Trophoblast cell (in vitro differentiated cells and primary cell): Measurements from ENCODE around the gene HOXA7. TPM values are rescaled to one million over a fixed set of nuclear protein-coding genes. Genes with fewer than 3 reads are reported as not detected.
A peak's percentile ranks its signal among the peaks of the same experiment; 100 is the strongest.

Source experiments
- DNase-seq, 2 donors: peaks; one replicate each; pipeline ENCODE4 v3.0.0-alpha.2; 2016
- H2AFZ ChIP-seq: 2 replicates; pipeline ENCODE4 v1.6.1; 2013; ENCODE audit warnings: low read length, moderate library complexity, mild to moderate bottlenecking; ENCODE audit not compliant: insufficient read depth, poor library complexity
- H2AK5ac ChIP-seq: 2 replicates; pipeline ENCODE4 v1.6.1; 2013; ENCODE audit warnings: mild to moderate bottlenecking, low read length
- H2BK120ac ChIP-seq: 2 replicates; pipeline ENCODE4 v1.6.1; 2013; ENCODE audit warnings: low read length, mild to moderate bottlenecking, moderate library complexity; ENCODE audit not compliant: insufficient read depth, poor library complexity
- H2BK12ac ChIP-seq: 2 replicates; pipeline ENCODE4 v1.6.1; 2013; ENCODE audit warnings: mild to moderate bottlenecking, low read length, moderate library complexity
- H2BK5ac ChIP-seq: 2 replicates; pipeline ENCODE4 v1.6.1; 2013; ENCODE audit warnings: low read length, low read depth, moderate library complexity, mild to moderate bottlenecking; ENCODE audit not compliant: poor library complexity
- H3K14ac ChIP-seq: 2 replicates; pipeline ENCODE4 v1.6.1; 2013; ENCODE audit warnings: mild to moderate bottlenecking, low read length
- H3K18ac ChIP-seq: 2 replicates; pipeline ENCODE4 v1.6.1; 2013; ENCODE audit warnings: mild to moderate bottlenecking, low read length
- H3K23ac ChIP-seq: 2 replicates; pipeline ENCODE4 v1.6.1; 2013; ENCODE audit warnings: low read length
- H3K27ac ChIP-seq: 2 replicates; pipeline ENCODE4 v1.5.1; 2013; ENCODE audit warnings: low read depth, mild to moderate bottlenecking, inconsistent platforms, low read length, moderate library complexity
- H3K27me3 ChIP-seq: 2 replicates; pipeline ENCODE4 v1.6.1; 2013; ENCODE audit warnings: inconsistent platforms, mild to moderate bottlenecking, low read length, moderate library complexity; ENCODE audit not compliant: insufficient read depth
- H3K36me3 ChIP-seq, 2 experiments: 1 replicate in 1 of 2; 2 replicates in 1 of 2; pipeline ENCODE4 v1.6.1; 2013; ENCODE audit warnings: low read length in 2 of 2, mild to moderate bottlenecking in 2 of 2, moderate library complexity in 1 of 2; ENCODE audit not compliant: insufficient read depth in 2 of 2, control insufficient read depth in 1 of 2
- H3K4ac ChIP-seq: 2 replicates; pipeline ENCODE4 v1.6.1; 2013; ENCODE audit warnings: low read depth, mild to moderate bottlenecking, low read length, moderate library complexity
- H3K4me1 ChIP-seq, 2 experiments: 1 replicate in 1 of 2; 2 replicates in 1 of 2; pipeline ENCODE4 v1.6.1; 2013; ENCODE audit warnings: low read length in 2 of 2, mild to moderate bottlenecking in 2 of 2, moderate library complexity in 1 of 2; ENCODE audit not compliant: insufficient read depth in 2 of 2, control insufficient read depth in 1 of 2
- H3K4me2 ChIP-seq: 2 replicates; pipeline ENCODE4 v1.6.1; 2013; ENCODE audit warnings: inconsistent platforms, mild to moderate bottlenecking, low read length, moderate library complexity
- H3K4me3 ChIP-seq: 2 replicates; pipeline ENCODE4 v1.5.1; 2013; ENCODE audit warnings: mild to moderate bottlenecking, low read depth, low read length, inconsistent platforms
- H3K79me1 ChIP-seq: one replicate; pipeline ENCODE4 v1.6.1; 2013; ENCODE audit warnings: low read length
- H3K79me2 ChIP-seq: 2 replicates; pipeline ENCODE4 v1.6.1; 2013; ENCODE audit warnings: low read length, mild to moderate bottlenecking; ENCODE audit not compliant: control insufficient read depth, insufficient read depth, poor library complexity
- H3K9ac ChIP-seq: 2 replicates; pipeline ENCODE4 v1.6.1; 2013; ENCODE audit warnings: mild to moderate bottlenecking, low read length
- H3K9me3 ChIP-seq: 2 replicates; pipeline ENCODE4 v1.6.1; 2013; ENCODE audit warnings: low read depth, mild to moderate bottlenecking, control low read depth, inconsistent platforms, low read length; ENCODE audit not compliant: insufficient read depth
- H4K12ac ChIP-seq: 2 replicates; pipeline ENCODE4 v1.6.1; 2013; ENCODE audit warnings: low read depth, mild to moderate bottlenecking, low read length, moderate library complexity
- H4K8ac ChIP-seq: 2 replicates; pipeline ENCODE4 v1.6.1; 2013; ENCODE audit warnings: low read depth, mild to moderate bottlenecking, low read length, moderate library complexity
- H4K91ac ChIP-seq: one replicate; pipeline ENCODE4 v1.6.1; 2013; ENCODE audit warnings: low read depth, mild to moderate bottlenecking, low read length, moderate library complexity
- WGBS: extraction: QIAGEN DNeasy Blood & Tissue Kit; methylation state at CpG from one replicate; pipeline ENCODE4 v1.1.7; 2013; ENCODE audit warnings: missing lambda C conversion rate; ENCODE audit not compliant: insufficient read length, insufficient coverage; ENCODE audit errors: extremely low coverage; 5-methylcytosine and 5-hydroxymethylcytosine counted together
- polyA plus RNA-seq: library from polyadenylated mRNA; stranded (reverse); fragments of 200-250 nt; gene quantifications from 2 replicates; pipeline ENCODE4 v1.2.3, GENCODE V29; 2013

HOXA7 gene
- polyA plus RNA-seq: not detected in 2 replicates

DNA sequence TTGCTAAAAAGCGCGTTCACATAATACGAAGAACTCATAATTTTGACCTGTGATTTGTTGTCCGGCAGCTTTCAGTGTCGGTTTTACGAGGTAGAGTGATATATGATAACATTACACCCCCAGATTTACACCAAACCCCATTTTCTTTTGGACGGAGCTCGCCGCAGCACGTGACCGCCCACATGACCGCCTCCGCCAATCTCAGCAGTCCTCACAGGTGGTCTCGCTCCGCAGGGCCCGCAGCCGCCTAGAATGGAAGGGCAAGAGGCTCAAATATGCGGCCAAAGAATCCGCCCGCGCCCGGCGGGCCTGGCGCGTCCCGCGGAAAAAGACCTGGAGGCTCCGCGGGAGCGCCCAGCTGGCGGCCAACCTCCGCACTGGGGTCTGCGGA lies at the start of gene HOXA7:
Gene HOXA7 (minus strand): TSS at position 168 of the 391 bp plus-strand sequence. CDS start 130 bp downstream, at position 38.
- Histone ChIP-seq H4K91ac (no peak within 1 kb of the TSS), H3K4me3 (no peak within 1 kb of the TSS), H3K4me2 (peak within 1 kb of the TSS; percentile 43), H2BK12ac (no peak within 1 kb of the TSS), H2BK5ac (no peak within 1 kb of the TSS), H3K9ac (no peak within 1 kb of the TSS), H3K79me2 (peaks cover 1% of the 10 kb centered on the region), H3K27me3 (peaks cover 95% of the 10 kb centered on the region), H4K12ac (no peak within 1 kb of the TSS), H3K4me1 (peaks cover 4 to 9% of the 10 kb centered on the region in 2 experiments), H3K9me3 (peaks cover 53% of the 10 kb centered on the region), H2AFZ (no peak within 1 kb of the TSS), H3K79me1 (no peaks in the 10 kb centered on the region), H3K27ac (no peak within 1 kb of the TSS), H4K8ac (no peak within 1 kb of the TSS), H3K4ac (no peak within 1 kb of the TSS), H2BK120ac (no peak within 1 kb of the TSS), H3K18ac (no peak within 1 kb of the TSS), H2AK5ac (no peak within 1 kb of the TSS), H3K23ac (no peak within 1 kb of the TSS), H3K14ac (no peak within 1 kb of the TSS), H3K36me3 (no peaks in the 10 kb centered on the region)
- WGBS: no CpG with 5 or more reads among the region's 33 CpGs
- peak in 1 of 2 donors; percentile 65 for DNase-seq

DNA sequence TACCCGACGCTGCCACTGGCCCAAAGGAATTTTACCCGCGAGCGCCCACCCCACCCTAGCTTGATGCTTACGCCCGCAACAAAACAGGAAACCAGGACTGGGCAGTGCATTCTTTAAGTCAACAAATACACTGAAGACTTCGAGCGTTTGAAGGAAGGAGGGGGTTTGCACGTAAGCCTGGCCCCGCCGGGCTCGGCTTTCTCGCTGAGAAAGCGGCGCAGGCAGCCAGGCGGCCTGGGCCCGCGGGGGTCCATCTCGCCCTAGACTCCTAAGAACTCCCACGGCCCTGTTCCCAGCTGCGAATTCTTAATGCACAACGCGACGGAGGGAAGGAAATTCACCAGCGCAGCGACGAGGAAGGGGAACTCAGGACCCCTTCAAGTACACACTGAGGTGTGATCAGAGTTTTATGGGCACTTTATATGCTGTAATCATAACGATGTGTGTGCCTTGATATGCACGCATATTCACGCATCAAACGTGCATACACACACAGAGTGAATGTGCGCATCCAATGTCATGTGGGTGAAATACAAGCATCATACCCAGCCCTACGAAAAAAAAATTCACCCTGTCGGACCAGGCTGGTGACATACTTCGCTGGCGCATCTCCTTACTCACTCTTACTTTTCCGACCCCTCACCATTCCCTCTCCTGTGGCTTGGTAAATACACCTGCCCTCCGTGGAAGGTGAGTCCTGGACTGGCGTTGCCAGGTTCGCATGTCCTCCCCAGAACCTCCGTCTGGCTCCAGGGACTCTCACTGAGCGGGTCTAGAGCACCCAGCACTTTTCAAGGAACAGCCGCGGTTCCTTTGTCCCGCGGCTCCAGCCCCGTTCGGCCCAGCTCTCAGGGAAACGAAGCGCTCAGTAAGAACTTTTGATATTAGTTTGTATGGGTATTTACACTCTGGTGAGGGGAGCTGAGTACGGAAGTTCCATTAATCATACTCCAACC lies 49.1 kb upstream of the HOXA7 start:
- no CpG with 5 or more reads among the region's 52 CpGs for WGBS
- H4K8ac ChIP-seq: no peak overlapping the region
- H3K27me3 ChIP-seq: peaks cover 75% of the 10 kb centered on the region
- H3K4me1 ChIP-seq: peaks cover 6 to 12% of the 10 kb centered on the region in 2 experiments
- no peaks in the 10 kb centered on the region for H3K79me2 ChIP-seq
- H2BK5ac ChIP-seq: no peak overlapping the region
- peaks cover 8% of the 10 kb centered on the region for H3K9me3 ChIP-seq
- no peak overlapping the region for H3K23ac ChIP-seq
- no peak overlapping the region for H2AK5ac ChIP-seq
- H3K36me3 ChIP-seq: no peaks in the 10 kb centered on the region
- H3K14ac ChIP-seq: no peak overlapping the region
- no peak overlapping the region for H3K18ac ChIP-seq
- H3K4me2 ChIP-seq: peak overlapping the region; percentile 44
- no peaks in the 10 kb centered on the region for H3K79me1 ChIP-seq
- no peak overlapping the region for H2BK12ac ChIP-seq
- H2BK120ac ChIP-seq: no peak overlapping the region
- peak in 1 of 2 donors; percentile 42 for DNase-seq
- no peak overlapping the region for H4K12ac ChIP-seq
- H2AFZ ChIP-seq: no peak overlapping the region
- H3K9ac ChIP-seq: no peak overlapping the region
- H3K4me3 ChIP-seq: no peak overlapping the region
- H3K27ac ChIP-seq: no peak overlapping the region
- H3K4ac ChIP-seq: no peak overlapping the region
- no peak overlapping the region for H4K91ac ChIP-seq

DNA sequence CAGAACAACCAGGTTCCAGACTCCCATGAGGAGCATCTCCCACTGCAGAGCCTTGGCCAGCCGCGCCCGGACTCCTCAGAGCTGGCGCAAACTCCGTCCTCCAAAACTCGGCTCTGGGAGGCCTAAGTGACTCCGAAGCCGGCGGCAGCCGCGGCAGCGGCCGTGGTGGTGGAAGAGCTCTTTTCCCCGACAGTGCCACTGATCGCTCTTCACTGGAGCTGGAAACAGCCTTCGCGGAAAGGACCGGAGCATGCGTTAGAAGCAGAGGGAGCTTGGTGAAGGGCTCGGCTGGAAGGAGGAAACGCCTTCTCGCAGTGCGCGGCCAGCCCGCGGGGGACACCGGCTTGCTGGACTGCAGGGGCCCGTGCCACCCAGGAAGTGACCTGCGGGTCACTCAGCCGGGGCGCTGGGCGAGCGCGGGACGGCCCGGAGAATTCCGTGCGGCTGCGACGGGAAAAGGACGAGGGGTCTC lies 48.4 kb upstream of the HOXA7 start:
- no peak overlapping the region for H2BK5ac ChIP-seq
- no peak overlapping the region for H2BK12ac ChIP-seq
- no peaks in the 10 kb centered on the region for H3K79me2 ChIP-seq
- peaks cover 12% of the 10 kb centered on the region for H3K9me3 ChIP-seq
- peak overlapping the region; percentile 8 for H3K4me3 ChIP-seq
- no peak overlapping the region for H4K91ac ChIP-seq
- no peak overlapping the region for H3K14ac ChIP-seq
- no peak overlapping the region for H3K23ac ChIP-seq
- H3K9ac ChIP-seq: no peak overlapping the region
- no peaks in the 10 kb centered on the region for H3K36me3 ChIP-seq
- no peak overlapping the region for H2BK120ac ChIP-seq
- H3K27ac ChIP-seq: no peak overlapping the region
- peak overlapping the region; percentile 44 for H3K4me2 ChIP-seq
- no CpG with 5 or more reads among the region's 41 CpGs for WGBS
- no peak overlapping the region for H2AFZ ChIP-seq
- peak in 1 of 2 donors; percentile 20 for DNase-seq
- no peak overlapping the region for H4K12ac ChIP-seq
- peaks cover 77% of the 10 kb centered on the region for H3K27me3 ChIP-seq
- H4K8ac ChIP-seq: no peak overlapping the region
- no peaks in the 10 kb centered on the region for H3K79me1 ChIP-seq
- H3K4ac ChIP-seq: no peak overlapping the region
- H3K4me1 ChIP-seq: peaks cover 11 to 17% of the 10 kb centered on the region in 2 experiments
- H3K18ac ChIP-seq: no peak overlapping the region
- H2AK5ac ChIP-seq: no peak overlapping the region

- Histone ChIP-seq H4K12ac (no peak overlapping the region), H2BK5ac (no peak overlapping the region), H4K8ac (no peak overlapping the region), H2BK12ac (no peak overlapping the region), H3K79me1 (no peaks in the 10 kb centered on the region), H3K14ac (no peak overlapping the region), H3K9ac (no peak overlapping the region), H3K4me2 (no peak overlapping the region), H3K27ac (no peak overlapping the region), H2AK5ac (no peak overlapping the region), H3K23ac (no peak overlapping the region), H3K4me3 (no peak overlapping the region), H3K79me2 (no peaks in the 10 kb centered on the region), H4K91ac (no peak overlapping the region), H3K36me3 (no peaks in the 10 kb centered on the region), H2AFZ (no peak overlapping the region), H3K4ac (no peak overlapping the region), H3K27me3 (peaks cover 85% of the 10 kb centered on the region), H2BK120ac (no peak overlapping the region), H3K18ac (no peak overlapping the region), H3K4me1 (peaks cover 14 to 17% of the 10 kb centered on the region in 2 experiments), H3K9me3 (peaks cover 12% of the 10 kb centered on the region)
- DNase-seq: no peak
- WGBS: no CpG with 5 or more reads among the region's 4 CpGs
Observed at GRCh38 chr7:27203964-27204594, 47.6 kb upstream of the HOXA7 start.
